ENCODE results near the gene MTUS2.
"Not testable (repeated sequence)": the region's sequence is repeated elsewhere in the genome, so short reads cannot be mapped to it uniquely, and the experiment has no call there.

GRCh38 chr13:29345860-29346582 is 525.9 kb downstream of the MTUS2 start:
- TF ChIP-seq CTCF (IDR thresholded peaks at IDR 0.05; ENCODE audit: insufficient read depth, low read length, poor library complexity, severe bottlenecking); EZH2phosphoT487 (conservative IDR thresholded peaks at IDR 0.05; ENCODE audit: low read length): not testable (repeated sequence)

All from SU-DHL-6 (cell line).